HFF-Myc (cell line): ENCODE measurements around the gene ZC3H12A.
A peak's percentile ranks its signal among the peaks of the same experiment; 100 is the strongest.

ENCODE experiments used
- DNase-seq: peaks from one replicate; pipeline ENCODE4 v3.0.0-alpha.2; 2011; ENCODE audit warnings: low read depth; ENCODE audit errors: extremely low read depth
- H3K4me3 ChIP-seq: replicated peaks from 2 replicates; pipeline ENCODE4 v1.5.1; 2011; ENCODE audit warnings: low read depth, mild to moderate bottlenecking, control low read depth, low read length
- CTCF ChIP-seq: IDR thresholded peaks from 2 replicates; pipeline ENCODE4 v1.5.1; 2012; ENCODE audit warnings: mild to moderate bottlenecking, low read depth, low read length, control low read depth; ENCODE audit errors: missing control alignments

The ZC3H12A gene

GRCh38 chr1:37434292-37435225 is 39.8 kb upstream of the ZC3H12A start:
- TF ChIP-seq CTCF: peak; percentile 97
- no peak for DNase-seq
- no peak overlapping the region for H3K4me3 ChIP-seq

GRCh38 chr1:37437087-37437486 is 37.3 kb upstream of the ZC3H12A start:
- TF ChIP-seq CTCF: no peak
- H3K4me3 ChIP-seq: no peak overlapping the region
- no peak for DNase-seq

GRCh38 chr1:37438037-37438868 is 36.1 kb upstream of the ZC3H12A start:
- TF ChIP-seq CTCF: no peak
- DNase-seq: no peak
- no peak overlapping the region for H3K4me3 ChIP-seq

- no peak for DNase-seq
- no peak overlapping the region for H3K4me3 ChIP-seq
Observed at GRCh38 chr1:37438869-37439343, 35.5 kb upstream of the ZC3H12A start.

GRCh38 chr1:37439349-37439995 is 34.9 kb upstream of the ZC3H12A start:
- TF ChIP-seq CTCF: no peak
- DNase-seq: no peak
- H3K4me3 ChIP-seq: no peak overlapping the region

More at GRCh38 chr1:37438869-37439343, 35.5 kb upstream of the ZC3H12A start:
- TF ChIP-seq CTCF: no peak

GRCh38 chr1:37441490-37441889 is 32.9 kb upstream of the ZC3H12A start:
- DNase-seq: no peak
- TF ChIP-seq CTCF: no peak
- no peak overlapping the region for H3K4me3 ChIP-seq
